ENCODE data around the gene BARHL1. TPM values are rescaled to one million over a fixed set of nuclear protein-coding genes. Genes with fewer than 3 reads are reported as not detected.

BARHL1 gene
- polyA plus RNA-seq, 1 of the 3 experiments (the other 2 are of a cell fraction) = not detected

DNA sequence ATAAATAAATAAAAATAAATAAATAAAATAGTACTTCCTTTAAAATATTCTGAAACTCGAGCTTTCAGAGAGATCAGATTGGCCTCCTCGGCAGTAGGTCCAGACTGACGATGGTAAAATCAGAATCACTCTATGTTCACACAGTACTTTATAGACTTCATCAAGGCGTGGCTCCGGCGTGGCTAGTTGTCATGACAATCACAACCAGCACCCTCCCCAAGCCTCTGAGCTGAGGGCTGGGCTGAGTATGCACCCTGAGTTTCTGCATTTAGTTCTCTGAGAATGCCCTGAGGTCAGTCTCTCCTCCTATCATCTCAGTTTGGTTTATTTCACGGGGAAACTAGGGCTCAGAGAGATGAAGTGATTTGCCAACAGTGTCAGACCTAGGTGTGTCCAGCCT, 43.3 kb upstream of the BARHL1 start:
- CTCF ChIA-PET = interaction anchor here (0.9 kb wide), 1 partner anchor 127 kb away, joined by 3 read pairs; no protein-coding TSS in a partner anchor
- Histone ChIP-seq H3K4me2 (no peak overlapping the region), H3K4me3 (ENCODE audit: low read depth in 2 of 2, low read length in 1 of 2) (no peak overlapping the region), H4K20me1 (ENCODE audit: insufficient read depth) (no peaks in the 10 kb centered on the region), H3K27me3 (ENCODE audit: insufficient read depth) (no peaks in the 10 kb centered on the region), H3K9ac (no peak overlapping the region), H3K36me3 (replicated peaks in 1 of 2; ENCODE audit: control insufficient read depth in 1 of 2, insufficient read depth in 2 of 2, low read length in 1 of 2) (no peaks in the 10 kb centered on the region), H2AFZ (ENCODE audit: low read depth) (no peak overlapping the region), H3K9me3 (no peaks in the 10 kb centered on the region), H3F3A (replicated peaks; ENCODE audit: insufficient read depth) (no peaks in the 10 kb centered on the region), H3K79me2 (ENCODE audit: insufficient read depth) (no peaks in the 10 kb centered on the region), H3K4me1 (ENCODE audit: control insufficient read depth in 1 of 2, insufficient read depth in 2 of 2, low read depth in 1 of 2, low read length in 1 of 2) (peaks cover 0 to 15% of the 10 kb centered on the region in 2 experiments; a peak in 1 of 4 replicates), H3K27ac (ENCODE audit: low read depth in 2 of 2, low read length in 1 of 2) (no peak overlapping the region), H3K9me2 (no peaks in the 10 kb centered on the region)
- POLR2A ChIA-PET = no interaction called here
- no peak for DNase-seq
- TF ChIP-seq EZH2phosphoT487 (IDR thresholded peaks at IDR 0.05; ENCODE audit: borderline replicate concordance, low read depth) (no peak), RFX5 (IDR thresholded peaks at IDR 0.05; ENCODE audit: low read length) (no peak), RAD21 (IDR thresholded peaks at IDR 0.05; ENCODE audit: low read length) (no peak), RXRA (IDR thresholded peaks at IDR 0.05; ENCODE audit: borderline replicate concordance, low read depth) (no peak), TAF1 (IDR thresholded peaks at IDR 0.05; ENCODE audit: borderline replicate concordance, low read depth, low read length) (no peak), NFIC (IDR thresholded peaks at IDR 0.05; ENCODE audit: borderline replicate concordance) (no peak), CTCF (IDR thresholded peaks at IDR 0.05) (no peak), FOXJ3 (CRISPR knock-in tag; IDR thresholded peaks at IDR 0.05) (no peak)
- WGBS (ENCODE audit: low lambda C conversion rate) = 69% methylated on average over 7 of the region's 7 CpGs

DNA sequence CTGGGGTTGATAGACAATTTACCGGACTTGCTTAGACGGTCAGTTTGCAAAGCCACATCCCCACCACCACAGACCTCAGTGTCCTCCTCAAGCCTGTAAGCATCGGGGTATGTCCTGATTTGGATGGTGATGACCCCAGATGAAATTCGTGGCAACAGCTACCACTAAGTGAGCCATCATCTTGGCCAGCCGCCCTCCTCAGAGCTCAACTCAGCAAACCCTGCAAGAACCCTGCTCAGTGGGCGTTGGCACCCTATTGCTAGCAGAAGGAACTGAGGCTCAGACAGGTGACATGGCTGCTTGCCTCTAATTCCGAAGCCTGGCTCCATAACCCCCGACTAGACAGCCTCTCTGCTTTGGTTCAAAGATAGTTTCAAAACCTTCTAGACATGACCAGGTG, 41.4 kb upstream of the BARHL1 start:
- Histone ChIP-seq H3K4me2 (no peak overlapping the region), H3K27me3 (ENCODE audit: insufficient read depth) (no peaks in the 10 kb centered on the region), H3F3A (replicated peaks; ENCODE audit: insufficient read depth) (no peaks in the 10 kb centered on the region), H4K20me1 (ENCODE audit: insufficient read depth) (no peaks in the 10 kb centered on the region), H3K36me3 (replicated peaks in 1 of 2; ENCODE audit: control insufficient read depth in 1 of 2, insufficient read depth in 2 of 2, low read length in 1 of 2) (no peaks in the 10 kb centered on the region), H3K4me1 (ENCODE audit: control insufficient read depth in 1 of 2, insufficient read depth in 2 of 2, low read depth in 1 of 2, low read length in 1 of 2) (peaks cover 0 to 31% of the 10 kb centered on the region in 2 experiments; a peak in 1 of 4 replicates), H3K27ac (ENCODE audit: low read depth in 2 of 2, low read length in 1 of 2) (no peak overlapping the region), H3K9me3 (no peaks in the 10 kb centered on the region), H2AFZ (ENCODE audit: low read depth) (no peak overlapping the region), H3K4me3 (ENCODE audit: low read depth in 2 of 2, low read length in 1 of 2) (no peak overlapping the region), H3K79me2 (ENCODE audit: insufficient read depth) (no peaks in the 10 kb centered on the region), H3K9ac (no peak overlapping the region), H3K9me2 (no peaks in the 10 kb centered on the region)
- ChIA-PET CTCF (no interaction called here), POLR2A (no interaction called here)
- DNase-seq = no peak
- 62% methylated on average over 7 of the region's 8 CpGs for WGBS (ENCODE audit: low lambda C conversion rate)
- TF ChIP-seq RFX5 (IDR thresholded peaks at IDR 0.05; ENCODE audit: low read length) (no peak), REST (IDR thresholded peaks at IDR 0.05; ENCODE audit: low read depth, low read length) (no peak), RCOR1 (IDR thresholded peaks at IDR 0.05; ENCODE audit: low read length) (no peak), NRF1 (IDR thresholded peaks at IDR 0.05; ENCODE audit: low read depth, low read length) (no peak), POLR2AphosphoS5 (IDR thresholded peaks at IDR 0.05; ENCODE audit: low read depth, low read length) (no peak)

Measured in SK-N-SH (cell line).